Eye (tissue), 1 donor: Measurements from ENCODE around the gene FARP1.
"Not testable (repeated sequence)": the region's sequence is repeated elsewhere in the genome, so short reads cannot be mapped to it uniquely, and the experiment has no call there.

ENCODE experiments used
- DNase-seq: peaks from one replicate; pipeline ENCODE4 v3.0.0-alpha.2; 2015

Gene FARP1

GRCh38 chr13:98368019-98368418, 225.1 kb downstream of the FARP1 start:
- no peak for DNase-seq

DNA sequence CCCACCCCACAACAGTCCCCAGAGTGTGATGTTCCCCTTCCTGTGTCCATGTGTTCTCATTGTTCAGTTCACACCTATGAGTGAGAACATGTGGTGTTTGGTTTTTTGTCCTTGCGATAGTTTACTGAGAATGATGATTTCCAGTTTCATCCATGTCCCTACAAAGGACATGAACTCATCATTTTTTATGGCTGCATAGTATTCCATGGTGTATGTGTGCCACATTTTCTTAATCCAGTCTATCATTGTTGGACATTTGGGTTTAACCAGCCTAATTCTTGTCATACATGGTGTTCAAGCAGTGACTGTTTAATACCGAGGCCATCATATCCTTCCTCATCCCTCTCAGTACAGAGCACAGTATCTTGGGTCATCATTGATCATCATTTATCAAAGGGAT, 226.6 kb downstream of the FARP1 start:
- DNase-seq: not testable (repeated sequence)

DNA sequence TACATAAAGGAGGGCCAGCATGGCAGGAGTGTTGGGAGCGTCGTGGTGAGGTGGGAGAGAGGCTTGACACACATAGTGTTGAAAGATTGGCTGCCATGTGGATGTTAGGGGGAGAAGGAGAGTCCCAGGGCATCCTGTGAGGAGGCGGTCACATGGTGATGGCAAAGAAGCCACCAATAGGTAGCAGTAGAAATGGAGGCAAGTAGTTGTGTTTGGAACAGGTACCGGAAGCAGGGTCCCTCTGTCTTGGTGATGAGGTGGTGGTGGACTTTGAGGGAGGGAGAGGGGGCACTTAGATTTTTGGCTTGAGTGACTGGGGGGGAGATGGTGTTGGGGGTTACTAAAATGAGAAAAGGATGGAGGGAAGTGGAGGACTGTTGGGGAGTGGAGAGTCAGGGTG, 227.4 kb downstream of the FARP1 start:
- DNase-seq: no peak

DNA sequence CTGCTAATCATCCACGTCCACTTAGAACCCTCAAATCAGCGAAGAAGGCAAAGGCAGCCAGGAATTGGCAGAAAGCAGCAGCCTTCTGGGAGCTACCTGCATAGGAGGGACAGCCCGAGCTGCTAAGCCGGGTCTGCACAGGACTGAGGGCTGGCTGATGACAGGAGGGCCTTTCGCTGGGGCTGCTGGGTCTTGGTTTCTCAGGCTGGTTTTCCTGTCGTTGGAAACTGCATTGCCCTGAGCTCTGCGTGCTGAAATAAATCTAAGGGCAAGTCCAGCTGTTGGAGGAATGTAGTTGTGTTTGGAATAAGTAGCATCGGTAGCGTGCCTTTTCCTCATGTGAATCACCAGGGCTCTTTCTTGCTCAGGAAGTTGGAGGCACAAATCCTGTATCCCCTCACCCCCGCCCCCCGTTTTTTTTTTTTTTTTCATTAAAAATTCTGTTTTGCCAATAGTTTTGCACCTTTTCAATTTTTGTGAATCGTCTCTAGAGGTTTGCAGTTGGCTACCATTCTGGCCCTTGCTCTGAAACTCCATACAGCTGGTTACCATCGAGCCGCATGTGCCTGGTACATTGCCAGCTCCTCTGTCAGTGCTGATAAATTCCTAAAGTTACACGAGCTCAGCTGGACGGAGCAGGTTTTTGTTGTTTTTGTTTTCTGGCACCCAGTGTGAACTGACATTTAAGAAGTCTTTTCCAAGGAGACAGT, 228.1 kb downstream of the FARP1 start:
- peak; percentile 63 for DNase-seq

GRCh38 chr13:98371516-98372023, 228.7 kb downstream of the FARP1 start:
- DNase-seq: no peak

GRCh38 chr13:98372876-98373275, 230.0 kb downstream of the FARP1 start:
- DNase-seq: no peak

DNA sequence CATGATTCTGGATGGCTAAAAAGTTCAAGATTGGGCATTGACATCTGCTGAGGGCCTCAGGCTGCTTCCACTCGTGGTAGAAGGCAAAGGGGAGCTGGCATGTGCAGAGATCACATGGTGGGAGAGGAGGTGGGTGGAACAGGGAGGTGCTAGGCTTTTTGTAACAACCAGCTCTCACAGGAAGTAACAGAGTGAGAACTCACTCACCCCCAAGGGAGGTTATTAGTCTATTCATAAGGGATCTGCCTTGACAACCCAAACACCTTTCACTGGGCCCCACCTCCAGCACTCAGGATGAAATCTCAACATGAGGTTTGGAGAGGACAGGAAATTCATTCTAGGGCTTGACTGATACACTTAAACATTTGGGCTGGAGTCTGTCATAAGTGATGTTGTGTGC, 231.9 kb downstream of the FARP1 start:
- no peak for DNase-seq

DNA sequence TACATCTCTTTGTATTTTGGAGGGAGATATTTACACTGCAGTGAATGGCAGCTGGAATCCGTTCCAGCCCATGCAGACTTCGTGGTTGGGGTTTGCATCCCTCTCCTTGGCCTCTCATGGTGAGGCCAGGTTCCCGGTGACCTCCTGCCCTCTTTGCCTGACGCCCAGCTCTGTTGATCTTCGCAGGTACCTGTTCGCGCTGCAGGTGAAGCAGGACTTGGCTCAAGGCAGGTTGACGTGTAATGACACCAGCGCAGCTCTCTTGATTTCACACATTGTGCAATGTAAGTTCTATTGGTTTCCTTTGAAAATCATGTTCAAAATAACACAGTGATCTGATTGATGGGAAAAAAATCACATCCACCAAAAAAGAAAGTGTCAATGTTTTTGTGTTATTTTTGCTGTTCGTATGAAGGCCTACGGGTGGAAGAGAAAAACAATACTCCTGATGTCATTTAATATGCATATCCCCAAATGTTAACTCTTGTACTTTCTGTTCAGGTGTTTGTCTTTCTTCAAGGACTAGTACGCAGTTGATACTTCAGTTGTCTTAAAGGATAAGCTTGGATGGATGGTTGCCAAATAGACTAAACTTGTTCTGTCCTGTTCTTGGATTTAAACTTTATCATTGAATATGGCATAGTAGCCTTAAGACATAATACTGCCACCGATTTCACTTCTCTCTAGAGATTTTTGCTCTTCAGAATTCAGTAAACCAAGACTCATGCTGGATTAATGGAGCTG, 234.9 kb downstream of the FARP1 start:
- peak; percentile 23 for DNase-seq

- DNase-seq: no peak
These were observed 241.8 kb downstream of the FARP1 start for GRCh38 chr13:98384739-98385138.

GRCh38 chr13:98385606-98386005, 242.7 kb downstream of the FARP1 start:
- no peak for DNase-seq

DNA sequence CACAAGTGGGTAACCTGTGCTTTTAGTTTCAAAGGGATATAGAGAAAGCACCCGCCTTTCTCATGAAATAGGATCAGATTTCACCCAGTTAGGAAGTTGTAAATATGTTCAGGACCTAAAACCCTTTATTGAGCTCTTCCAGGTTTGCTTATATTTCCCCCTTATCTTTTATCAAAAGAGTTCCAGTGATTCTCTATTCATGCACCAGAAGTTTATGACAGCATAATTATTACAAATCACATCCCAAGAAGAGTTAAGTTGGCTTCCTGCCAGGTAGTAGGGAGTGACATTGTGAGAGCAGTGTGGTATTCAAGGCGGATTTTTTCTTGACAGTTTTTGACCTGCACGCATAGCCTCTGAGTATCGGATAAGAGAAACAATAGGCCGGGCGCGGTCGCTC, 243.7 kb downstream of the FARP1 start:
- DNase-seq: peak; percentile 34

GRCh38 chr13:98389319-98389718, 246.4 kb downstream of the FARP1 start:
- DNase-seq: no peak

- no peak for DNase-seq
These were observed 247.3 kb downstream of the FARP1 start for GRCh38 chr13:98390086-98390715.

- no peak for DNase-seq
These were observed 251.0 kb downstream of the FARP1 start for GRCh38 chr13:98393873-98394272.

DNA sequence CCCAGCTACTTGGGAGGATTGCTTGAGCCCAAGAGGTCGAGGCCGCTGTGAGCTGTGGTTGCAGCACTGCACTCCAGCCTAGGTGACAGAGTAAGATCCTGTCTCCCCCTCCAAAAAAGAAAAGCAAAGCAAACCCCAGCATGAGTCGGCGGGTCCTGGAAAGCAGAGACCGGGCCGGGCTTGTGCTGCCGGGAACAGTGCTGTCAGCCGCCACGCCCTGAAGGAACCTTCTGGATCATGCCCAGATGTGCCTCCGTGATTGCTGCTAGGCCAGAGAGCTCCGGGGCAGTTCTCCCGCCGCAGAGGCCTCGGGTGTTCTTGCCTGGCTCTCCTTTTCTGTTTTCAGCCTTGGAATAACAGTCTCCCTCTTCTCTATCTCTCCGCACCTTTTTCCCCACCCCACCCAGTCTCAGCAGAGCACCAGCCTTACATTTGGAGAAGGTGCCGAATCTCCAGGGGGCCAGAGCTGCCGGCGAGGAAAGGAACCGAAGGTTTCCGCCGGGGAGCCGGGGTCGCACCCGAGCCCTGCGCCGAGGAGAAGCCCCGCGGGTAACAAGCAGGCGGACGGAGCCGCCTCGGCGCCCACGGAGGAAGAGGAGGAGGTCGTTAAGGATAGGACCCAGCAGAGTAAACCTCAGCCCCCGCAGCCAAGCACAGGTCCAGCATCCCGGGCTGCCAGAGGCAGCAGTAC, 252.1 kb downstream of the FARP1 start:
- DNase-seq: no peak

DNA sequence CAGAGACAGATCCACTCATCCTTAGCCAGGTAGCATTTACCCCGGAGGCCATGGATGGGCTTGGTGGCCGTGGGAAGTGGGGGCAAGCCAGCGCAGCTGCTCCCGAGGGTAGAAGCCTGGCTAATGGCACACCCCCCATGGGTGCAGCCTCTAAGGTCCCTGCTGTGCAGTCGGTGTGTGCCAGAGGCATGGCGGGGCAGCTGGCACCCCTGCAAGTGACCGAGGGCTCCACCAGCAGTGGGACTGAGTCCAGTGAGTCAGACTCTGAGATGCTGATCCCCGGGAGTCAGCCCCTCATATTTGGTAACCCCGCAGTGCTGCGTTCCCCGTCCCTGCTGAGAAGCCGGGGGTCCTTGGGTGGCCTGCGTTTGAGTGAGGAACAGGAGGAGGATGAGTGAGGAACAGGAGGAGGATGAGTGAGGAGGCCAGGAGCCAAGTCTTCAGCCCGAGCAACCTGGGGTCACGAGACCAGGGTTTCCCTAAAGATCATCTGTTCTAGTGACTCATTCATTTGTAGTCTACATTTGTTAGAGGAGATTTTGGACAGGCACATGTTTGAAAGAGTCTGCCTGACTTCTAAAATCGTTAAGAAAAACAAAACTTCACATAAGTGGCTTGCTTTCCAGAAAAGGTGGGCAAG, 253.3 kb downstream of the FARP1 start:
- no peak for DNase-seq

GRCh38 chr13:98397221-98397620, 254.3 kb downstream of the FARP1 start:
- peak; percentile 44 for DNase-seq

- no peak for DNase-seq
These were observed 255.0 kb downstream of the FARP1 start for GRCh38 chr13:98397861-98398260.

GRCh38 chr13:98398581-98398980, 255.7 kb downstream of the FARP1 start:
- DNase-seq: peak; percentile 26

GRCh38 chr13:98399756-98400155, 256.9 kb downstream of the FARP1 start:
- peak; percentile 25 for DNase-seq

- DNase-seq: no peak
These were observed 259.0 kb downstream of the FARP1 start for GRCh38 chr13:98401934-98402333.

DNA sequence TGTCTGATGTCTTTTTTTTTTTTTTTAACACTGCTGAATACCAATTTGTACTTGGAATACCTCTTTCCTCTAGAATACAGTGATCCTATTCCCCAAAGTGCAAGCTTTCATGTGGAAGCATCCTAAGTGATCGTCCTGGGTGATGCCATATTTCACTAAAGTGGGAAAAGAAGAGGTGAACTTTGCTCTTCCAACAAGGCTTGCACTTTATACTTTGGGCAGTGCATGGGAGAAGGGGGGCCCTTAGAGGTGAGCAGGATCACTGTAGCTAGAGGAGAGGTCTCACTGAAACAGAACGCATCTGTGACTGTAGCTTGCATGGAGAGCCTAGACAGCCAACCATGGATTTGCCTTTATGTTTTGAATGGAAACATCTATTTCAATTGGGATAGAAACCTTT, 260.2 kb downstream of the FARP1 start:
- DNase-seq: no peak

GRCh38 chr13:98405107-98405571, 262.2 kb downstream of the FARP1 start:
- peak; percentile 53 for DNase-seq
